ENCODE measurements around the gene DUOXA2.
"Not testable (repeated sequence)": the region's sequence is repeated elsewhere in the genome, so short reads cannot be mapped to it uniquely, and the experiment has no call there.

The DUOXA2 gene

DNA sequence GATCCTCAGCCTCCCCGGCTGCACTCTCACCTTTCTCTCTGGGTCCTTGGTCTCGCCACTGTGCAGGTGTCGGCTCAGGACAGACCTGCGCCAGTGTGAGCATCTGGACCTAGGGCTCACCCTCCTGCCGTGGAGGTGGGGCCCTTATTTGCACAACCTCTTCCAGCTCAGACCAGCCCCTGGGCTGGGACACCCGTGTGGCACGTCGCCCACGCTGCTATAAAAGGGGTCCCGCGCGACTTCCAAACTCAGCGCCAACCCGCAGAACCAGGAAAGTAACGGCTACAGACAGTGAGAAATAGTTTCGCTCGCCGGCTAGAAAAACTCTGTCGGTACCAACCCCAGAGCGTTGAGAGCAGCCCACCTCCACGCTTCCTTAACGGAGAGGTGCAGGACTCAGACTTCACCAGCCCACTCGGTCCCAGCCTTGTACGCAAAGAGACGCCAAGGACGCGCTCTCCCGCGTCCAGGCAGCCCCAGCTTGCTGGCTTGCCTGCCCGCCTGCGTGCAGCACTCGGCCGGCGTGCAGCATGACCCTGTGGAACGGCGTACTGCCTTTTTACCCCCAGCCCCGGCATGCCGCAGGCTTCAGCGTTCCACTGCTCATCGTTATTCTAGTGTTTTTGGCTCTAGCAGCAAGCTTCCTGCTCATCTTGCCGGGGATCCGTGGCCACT lies at the start of gene DUOXA2, which contains the start of gene DUOX2:
Gene DUOXA2, plus strand, starts transcription at position 251 of the 675 bp plus-strand sequence. Its CDS starts 280 bp downstream, at position 531.
Gene DUOX2, minus strand, starts transcription at position 97 of the 675 bp plus-strand sequence. CDS start 761 bp downstream, outside the sequence.
- no peak for DNase-seq

DNA sequence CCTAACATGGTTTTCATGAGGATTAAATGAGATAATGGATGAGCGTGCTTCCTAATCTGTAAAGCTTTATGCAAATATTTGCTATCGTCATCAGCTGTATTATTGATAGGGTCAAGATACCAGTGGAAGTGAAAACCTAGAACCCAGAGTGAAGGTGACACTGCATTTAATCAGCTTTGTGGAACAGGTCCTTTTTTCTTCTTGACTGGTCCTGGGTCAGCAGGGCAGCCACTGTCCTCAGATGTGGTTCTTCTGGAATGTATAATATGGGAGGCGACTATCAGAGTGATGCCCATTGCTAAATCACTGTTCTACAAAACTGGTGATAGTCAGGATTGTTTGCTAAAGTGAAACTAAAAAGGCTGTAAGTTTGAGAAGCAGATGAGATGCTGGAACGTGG lies 49.7 kb upstream of the DUOXA2 start:
- no peak for DNase-seq

DNA sequence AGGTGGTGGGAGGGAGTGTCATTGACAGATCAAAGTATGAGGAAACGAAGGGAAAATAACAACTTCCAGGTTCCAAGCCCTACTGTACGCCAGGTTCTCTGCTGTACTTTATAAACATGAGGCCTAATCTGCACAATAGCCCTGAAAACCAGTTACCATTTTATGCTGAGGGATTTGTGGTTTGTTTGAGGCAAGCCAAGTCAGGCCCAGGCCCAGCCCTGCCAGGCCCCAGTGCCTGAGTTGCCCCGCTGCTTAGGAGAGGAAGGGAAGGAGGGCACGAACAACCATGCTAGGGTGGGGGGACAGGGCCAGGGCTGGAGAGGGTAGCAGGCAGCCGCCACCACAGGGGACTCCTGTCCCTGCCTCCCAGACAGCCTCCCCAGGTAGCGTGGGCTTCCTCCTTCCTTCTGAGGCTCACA lies 44.2 kb upstream of the DUOXA2 start:
- not testable (repeated sequence) for DNase-seq

DNA sequence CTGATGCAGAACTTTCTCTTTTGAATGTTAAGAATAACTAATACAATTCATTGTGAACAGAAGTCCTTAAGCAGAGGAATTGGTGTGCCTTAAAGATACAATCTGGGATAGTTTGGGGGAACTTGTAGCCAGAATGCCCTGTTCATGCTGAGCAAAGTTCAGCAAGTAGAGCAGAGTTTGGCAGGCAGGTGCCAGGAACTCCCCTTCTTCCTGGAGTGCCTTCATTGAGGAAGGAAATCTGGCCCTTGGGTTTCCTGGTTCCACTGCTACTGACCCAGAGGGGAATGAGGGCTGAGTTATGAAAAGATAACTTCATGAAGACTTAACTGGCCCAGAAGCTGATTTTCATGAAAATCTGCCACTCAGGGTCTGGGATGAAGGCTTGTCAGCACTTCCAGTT lies 40.5 kb upstream of the DUOXA2 start:
- not testable (repeated sequence) for DNase-seq

DNA sequence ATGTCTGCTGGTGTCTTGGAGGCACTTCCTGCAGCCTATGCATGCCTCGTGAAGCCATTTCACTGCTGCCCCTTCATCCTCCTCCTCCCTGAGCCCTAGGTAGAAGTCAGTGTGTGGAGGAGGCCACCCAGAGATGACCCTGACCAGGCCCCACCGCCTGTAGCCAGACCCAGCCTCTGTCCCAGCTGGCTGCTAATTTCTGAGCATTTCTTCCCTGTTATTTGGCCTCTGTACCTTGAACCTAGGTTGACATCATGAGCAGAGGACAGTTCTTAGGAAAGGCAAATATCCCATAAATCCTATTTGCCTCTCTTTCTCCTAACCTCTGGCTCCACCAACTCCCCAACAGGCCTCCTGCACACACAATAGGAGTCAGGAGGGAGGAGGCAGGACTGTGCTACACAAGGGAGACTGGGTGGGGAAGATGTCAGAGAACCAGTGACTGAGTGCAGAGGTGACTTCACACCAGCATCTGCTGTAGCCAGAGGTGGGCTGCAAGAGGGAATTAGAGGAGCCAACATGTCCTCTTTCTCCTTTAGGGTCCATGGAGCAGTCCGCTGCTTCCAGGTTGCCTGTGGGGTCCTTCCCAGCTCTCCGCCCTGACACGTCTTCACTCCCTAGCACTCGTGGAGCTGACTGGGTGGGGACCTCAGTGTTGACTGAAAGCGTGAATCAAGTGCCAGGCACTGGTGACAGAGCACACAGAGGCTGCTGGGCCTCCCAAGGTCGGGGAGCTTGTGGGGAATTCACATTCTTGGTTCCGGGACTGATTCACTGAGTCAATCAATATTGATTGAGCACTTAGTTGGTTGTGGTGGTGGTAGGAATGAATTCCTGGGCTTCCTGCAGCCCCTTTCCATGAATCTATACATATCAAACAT lies 38.4 kb upstream of the DUOXA2 start:
- DNase-seq, result not testable (repeated sequence)

DNA sequence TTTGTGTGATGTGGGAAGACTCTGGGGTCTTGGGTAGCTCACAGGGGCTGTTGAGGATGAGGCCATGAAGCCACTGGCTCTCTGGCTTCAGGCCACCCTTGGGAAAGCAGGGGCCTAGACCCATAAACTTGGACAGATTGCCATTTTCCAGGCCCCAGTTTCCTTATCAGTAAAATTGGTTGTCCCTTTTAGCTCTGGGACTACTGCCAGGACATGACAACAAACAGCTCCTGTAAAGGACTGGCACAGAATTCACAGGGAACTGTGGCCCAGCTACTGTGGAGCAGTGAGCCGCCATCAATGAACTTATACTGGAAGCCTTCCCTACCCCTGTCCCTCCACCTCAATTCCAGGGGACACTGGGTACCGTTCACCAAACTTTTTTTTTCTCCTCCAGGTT lies 36.7 kb upstream of the DUOXA2 start:
- DNase-seq, result not testable (repeated sequence)

DNA sequence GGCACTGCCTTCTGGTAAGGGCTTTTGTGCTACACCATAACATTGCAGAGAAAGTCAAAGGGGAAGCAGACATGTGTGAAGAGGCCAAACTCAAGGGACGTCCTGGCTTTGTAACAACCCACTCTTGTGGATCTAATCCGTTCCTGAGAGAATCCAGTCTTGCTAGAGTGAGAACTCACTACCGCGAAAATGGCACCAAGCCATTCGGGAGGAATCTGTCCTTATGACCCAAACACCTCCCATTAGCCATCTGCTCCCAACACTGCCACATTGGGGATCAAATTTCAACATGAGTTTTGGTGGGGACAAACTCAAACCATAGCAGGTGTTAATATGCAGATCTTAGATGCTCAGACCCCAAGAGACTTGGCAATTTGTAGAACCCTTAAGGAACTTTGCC lies 34.9 kb upstream of the DUOXA2 start:
- not testable (repeated sequence) for DNase-seq

DNA sequence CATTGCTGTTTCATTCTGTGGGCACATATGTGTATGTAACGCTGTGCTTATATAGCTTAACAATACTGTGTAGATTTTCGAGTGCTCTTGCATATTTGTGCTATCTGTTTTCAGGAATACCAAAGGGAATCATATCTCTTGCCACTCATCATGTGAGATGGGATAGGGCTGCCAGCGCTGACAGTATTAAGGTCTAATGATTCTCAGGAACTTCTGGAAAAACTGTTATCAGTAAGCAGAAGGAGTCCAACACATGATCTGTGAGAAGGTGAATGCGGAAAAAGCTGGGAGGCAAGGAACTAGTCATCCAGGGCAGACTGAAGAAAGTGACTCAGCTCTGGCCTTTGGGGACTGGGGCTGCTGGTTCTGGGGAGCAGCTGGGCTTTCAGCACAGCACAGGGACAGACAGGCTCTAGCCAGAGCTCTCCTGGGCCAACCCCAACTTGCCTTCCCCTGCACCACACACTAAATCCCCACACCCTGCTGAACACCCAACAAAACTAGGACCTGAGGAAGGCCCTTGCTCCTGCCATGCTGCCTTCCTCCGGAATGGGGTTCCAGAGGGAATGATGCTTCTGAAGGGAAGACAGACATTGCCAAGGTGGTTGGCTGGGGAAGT lies 34.4 kb upstream of the DUOXA2 start:
- not testable (repeated sequence) for DNase-seq

DNA sequence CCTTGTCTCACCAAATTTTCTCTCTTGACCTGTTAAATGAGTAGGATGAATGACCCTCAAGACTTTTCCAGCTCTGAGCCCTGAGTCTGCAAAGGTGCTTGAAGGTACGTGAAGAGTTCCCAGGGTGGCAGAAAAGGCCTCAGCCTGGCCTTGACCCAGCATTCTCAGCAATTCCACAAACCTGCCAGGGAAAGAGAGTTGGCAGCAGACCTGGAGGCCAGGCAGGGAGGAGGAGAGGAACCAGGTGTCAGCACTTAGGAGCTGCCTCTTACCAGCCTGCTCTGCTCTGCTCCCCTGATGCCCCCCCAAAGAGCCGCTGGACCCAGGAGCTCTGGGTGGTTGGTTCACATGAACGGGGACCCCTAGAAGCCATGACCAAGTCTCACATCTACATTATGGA lies 33.5 kb upstream of the DUOXA2 start:
- DNase-seq, result not testable (repeated sequence)

DNA sequence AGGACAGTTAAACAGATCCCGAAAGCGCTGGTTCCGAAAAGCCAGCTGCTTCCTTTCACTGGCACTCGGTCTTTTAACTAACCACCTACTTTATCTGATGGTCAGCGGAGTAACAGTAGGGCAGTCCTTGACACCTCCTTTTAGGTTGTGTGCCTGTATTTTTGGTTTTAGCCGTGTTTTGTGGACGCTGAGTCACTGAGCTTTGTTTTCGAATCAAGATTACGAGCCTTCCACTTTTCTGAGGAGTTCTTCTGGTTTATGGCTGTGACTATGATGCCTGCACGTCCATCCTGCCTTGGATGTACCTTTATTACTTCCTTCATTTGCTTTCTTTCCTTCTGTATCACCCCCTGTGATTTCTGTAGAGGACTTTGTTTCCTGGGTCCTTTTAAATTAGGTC lies 31.7 kb upstream of the DUOXA2 start:
- not testable (repeated sequence) for DNase-seq

DNA sequence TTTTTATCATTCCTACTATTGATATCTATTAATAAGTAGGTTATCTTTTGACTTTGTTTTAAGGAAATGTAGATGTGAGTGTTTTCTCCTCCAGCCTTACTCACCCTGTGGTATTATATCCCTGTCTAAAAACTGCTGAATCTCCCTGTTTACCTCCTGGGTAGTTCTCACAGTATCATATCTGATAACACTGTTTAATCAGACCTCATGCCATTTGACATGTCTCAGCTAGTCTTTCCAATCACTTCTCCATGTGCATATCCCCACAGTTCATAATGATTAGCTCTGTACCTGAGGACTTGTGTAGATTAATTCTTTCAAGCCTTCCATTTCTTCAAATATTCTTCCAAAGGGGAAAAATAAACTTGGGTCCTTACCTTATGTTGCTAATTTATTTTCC lies 30.9 kb upstream of the DUOXA2 start:
- DNase-seq, result no peak

DNA sequence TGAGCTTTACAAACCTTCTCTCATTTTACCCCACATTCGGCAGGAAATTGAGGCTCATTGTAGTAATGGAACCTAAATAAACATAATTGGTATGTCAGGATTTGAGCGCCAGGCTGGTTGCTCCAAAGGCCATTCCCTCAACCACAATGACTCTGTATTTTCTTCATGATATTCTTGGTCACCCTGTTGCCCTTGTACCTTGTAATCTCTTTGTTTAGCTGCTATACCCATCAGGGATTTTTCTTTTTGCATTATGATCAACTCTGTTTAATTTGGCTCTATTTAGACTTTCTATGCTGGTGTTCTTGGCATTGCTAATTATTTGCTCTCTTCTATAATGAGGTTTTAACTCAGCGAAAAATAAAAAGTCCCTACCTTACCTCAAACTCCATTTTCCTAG lies 30.0 kb upstream of the DUOXA2 start:
- no peak for DNase-seq

DNA sequence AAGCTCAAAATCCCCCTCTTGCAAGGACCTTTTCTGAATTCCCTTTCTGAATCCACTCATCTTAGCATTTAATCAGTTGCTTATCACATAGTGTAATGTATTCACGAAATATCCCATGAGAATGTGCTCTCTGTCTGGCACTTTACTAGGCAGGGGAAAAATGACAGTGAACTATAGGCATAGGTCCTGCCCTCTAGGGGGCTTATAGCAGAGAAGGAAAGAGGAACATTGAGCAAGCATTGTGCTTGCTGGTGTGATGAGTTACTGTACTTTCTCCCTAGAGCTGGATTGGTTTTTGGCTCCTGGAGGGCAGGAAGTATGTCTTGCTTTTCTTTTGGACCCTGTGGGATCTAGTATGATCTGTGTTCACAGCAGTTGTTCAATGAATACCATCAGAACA lies 26.6 kb upstream of the DUOXA2 start:
- DNase-seq, result no peak

DNA sequence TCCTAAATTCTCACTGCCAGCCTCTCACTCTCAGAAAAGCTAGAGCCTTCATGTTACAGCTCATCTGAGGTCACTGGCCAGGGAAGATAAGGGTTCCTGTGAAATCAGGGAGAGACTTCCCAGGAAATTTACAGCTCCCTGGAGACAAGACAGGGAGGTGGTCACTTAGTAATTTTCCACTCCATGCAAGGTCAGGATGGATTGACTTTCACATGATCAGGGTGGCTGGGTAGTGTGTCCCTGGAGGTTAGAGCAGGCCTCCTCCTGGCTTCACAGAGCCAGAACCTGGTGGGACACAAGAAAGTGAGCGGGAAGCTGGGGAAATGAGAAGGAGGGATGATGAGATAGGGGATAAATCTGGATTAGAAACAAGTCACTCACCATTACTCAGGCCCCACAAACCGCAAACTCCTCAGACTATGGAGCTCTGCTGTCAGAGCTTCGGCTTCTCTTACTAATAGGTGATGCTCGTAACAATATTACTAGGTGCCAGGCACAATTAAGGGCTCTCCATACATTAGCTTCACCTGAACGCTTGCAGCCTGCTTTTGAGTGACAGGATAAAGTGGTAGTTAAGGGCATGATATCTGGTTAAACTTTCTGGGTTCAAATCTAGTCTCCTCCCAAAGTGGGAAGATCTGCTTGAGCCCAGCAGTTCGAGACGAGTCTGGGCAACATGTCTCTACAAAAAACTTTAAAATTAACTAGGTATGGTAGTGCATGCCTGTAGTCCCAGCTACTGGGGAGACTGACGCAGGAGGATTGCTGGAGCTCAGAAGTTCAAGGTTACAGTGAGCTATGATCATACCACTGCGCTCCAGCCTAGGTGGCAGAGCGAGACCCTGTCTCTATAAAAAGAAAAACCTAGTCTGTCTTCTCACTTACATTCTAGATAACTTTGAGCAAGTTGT lies 25.1 kb upstream of the DUOXA2 start:
- DNase-seq, result no peak

DNA sequence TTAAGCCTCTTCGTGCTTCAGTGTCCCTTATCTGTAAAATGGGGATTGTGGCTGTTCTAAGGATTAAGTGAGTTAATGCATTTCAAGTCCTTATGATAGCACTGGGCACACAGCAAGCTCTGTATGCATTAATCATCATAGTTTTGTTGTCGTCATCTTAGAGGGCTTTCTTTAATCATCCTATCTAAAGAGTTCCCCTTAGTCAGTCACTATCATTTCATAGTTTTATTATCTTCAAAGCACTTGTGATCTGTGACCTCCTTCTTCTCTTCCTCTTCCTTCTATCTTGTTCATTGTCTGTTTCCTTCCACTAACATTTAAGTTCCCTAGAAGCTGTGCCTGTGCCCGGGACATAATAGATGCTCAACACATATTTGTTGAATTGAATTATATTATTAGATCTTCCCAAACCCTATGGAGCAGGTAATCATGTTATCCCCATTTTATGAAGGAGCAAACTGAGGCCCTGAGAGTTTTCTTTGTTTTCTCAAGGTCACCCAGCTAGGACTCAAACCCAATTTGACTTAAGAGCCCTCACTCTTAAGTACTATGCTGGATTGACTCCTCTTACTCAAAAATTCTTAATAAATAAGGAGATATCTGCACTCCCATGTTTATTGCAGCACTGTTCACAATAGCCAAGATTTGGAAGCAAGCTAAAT lies 24.3 kb upstream of the DUOXA2 start:
- DNase-seq, result no peak

DNA sequence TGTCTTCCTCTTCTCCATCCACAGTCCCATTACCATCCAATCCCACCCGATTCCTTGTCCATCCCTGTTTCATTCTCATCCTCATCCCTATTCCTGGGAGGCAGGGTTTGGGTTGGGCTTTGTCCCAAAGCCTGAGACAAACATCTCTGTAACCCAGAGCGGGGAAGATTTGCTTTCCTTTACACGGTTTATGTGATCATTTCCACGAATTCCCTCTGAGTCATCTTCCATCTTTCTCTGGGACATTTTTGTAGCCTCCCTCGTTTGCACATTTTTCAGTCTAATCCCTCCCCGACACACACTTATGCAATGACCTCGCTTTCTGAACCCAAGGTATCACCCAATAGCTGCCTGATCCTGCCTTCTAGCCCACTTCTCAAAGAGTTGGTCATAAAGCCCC lies 23.0 kb upstream of the DUOXA2 start:
- DNase-seq, result no peak

DNA sequence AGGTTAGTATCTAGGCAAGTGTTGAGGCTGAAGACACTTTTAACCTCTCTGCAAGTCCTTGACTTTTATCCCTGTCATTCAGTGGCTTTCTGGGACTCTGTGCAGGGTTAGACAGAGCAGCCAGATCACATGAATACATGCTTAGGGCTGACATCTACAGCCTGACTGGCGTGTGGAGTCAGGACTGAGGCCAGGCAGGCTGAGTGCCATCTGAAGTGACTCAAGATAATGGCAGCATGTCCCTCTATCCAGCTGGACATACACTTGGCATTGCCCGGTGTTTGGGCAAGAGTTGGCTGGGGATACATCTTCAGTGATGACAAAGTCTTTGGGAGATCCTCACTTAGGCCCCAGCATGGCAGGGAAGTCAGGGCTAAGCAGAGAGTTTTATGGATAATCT lies 22.6 kb upstream of the DUOXA2 start:
- DNase-seq, result no peak

DNA sequence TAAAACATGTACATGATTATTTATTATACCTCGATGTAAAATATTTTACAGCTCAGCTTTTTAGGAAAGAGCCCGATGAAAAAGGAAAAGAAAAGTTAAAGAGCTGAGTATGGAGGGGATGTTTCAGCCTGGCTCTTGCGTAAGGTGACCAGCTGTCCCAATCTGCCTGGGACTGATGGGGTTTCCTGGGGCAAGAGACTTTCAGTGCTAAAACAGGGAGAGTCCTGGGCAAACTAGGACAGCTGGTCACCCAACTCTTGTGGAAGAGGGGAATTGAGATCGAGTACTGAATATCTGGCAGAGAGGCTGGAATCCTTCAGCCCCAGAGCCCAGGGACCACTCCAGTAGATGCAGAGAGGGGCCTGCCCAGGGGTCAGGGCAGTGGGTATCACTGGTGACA lies 21.1 kb upstream of the DUOXA2 start:
- DNase-seq, result no peak

DNA sequence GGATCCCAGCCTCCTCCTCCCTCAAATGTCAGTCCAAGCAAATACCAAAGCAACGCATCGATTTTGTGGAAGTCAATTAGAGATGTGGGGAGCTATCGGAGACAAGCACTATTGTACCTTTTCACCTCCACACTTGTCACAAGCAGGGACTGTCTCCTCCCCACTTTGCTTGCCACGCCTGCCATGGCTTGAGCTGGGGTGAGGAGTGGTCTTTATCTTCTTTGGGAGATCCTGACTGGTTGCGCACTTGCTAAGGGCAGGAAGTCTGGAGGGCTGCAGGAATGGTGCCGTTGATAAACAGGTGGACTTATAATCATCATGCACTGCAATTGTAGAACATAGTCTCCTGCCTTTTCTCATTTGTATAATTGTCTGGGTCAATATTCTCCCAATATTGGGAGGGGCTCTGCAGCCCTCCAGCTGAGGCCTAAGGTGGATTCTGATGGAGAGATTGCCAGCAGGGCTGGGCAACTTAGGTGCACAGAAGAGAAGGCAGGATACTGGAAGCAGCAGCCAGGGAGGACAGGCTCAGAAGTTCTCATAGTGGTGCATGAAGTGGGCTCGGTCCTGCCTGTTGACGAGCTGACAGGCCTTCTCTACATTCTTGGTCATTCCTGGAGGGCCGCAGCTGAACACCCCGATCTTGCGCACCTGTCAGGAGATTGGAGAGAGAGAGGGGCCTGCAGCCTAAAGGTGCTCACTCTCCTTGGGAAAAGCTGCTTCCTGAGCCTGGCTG lies 20.3 kb upstream of the DUOXA2 start:
- DNase-seq, result no peak

DNA sequence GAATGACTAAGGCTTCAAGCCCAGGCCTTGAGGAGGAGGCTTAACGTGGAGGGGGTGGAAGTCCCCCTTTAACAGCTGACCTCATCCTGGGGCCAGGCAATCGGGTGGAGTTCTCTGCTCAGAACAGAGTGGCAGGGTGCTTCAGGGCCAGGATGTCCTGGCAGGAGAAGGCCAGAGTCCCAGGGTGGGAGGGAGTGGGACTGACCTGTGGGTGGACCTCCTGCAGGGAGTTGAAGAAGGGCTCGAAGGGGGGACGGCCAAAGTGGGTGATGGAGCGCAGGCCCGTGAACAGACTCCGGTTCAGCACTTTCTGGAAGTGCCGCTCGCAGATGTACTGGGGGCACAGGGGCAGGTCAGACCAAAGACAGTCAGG lies 19.8 kb upstream of the DUOXA2 start:
- no peak for DNase-seq

DNA sequence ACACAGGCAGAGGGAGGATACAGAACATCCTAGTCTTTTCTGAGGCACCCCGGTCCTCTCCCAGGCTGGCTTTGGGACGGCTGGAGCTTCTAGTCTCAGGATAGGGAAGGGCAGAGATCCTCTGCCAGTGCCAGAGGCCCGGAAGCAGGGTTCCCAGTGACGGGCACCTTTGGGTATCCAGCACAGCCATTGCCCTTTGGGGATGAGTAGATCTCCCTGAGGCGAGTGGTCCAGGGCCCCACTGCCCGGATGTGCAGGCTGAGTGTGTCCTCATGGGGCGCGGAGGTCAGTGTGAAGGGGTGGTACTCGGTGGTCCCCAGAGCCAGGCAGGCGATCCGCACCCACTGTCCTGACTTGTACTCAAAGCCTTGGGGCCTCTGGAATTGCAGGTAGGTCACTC lies 18.5 kb upstream of the DUOXA2 start:
- DNase-seq, result no peak
